Smooth muscle cell (in vitro differentiated cells): ENCODE data around the gene KDM1B. TPM values are rescaled to one million over a fixed set of nuclear protein-coding genes. Genes with fewer than 3 reads are reported as not detected.
A peak's percentile ranks its signal among the peaks of the same experiment; 100 is the strongest.

Source experiments
- DNase-seq: peaks from one replicate; lab custom pipeline; 2025; ENCODE audit not compliant: unreplicated experiment; lab: John Stamatoyannopoulos, UW
- H2AFZ ChIP-seq: fragments of 200-600 bp; sonication (generic); 2 replicates; pipeline ENCODE4 v1.6.0; 2016; ENCODE audit warnings: antibody characterized with exemption, low read depth, mild to moderate bottlenecking
- H3F3A ChIP-seq: fragments of 200-600 bp; sonication (generic); 2 replicates; pipeline ENCODE4 v1.6.0; 2017; ENCODE audit warnings: antibody characterized with exemption, low read depth
- H3K27ac ChIP-seq: fragments of 200-600 bp; sonication (generic); 2 replicates; pipeline ENCODE4 v1.5.1; 2016; ENCODE audit warnings: low read depth, mild to moderate bottlenecking
- H3K27me3 ChIP-seq: fragments of 200-600 bp; sonication (generic); 2 replicates; pipeline ENCODE4 v1.6.1; 2016; ENCODE audit warnings: low read depth, mild to moderate bottlenecking
- H3K36me3 ChIP-seq: fragments of 200-600 bp; sonication (generic); 2 replicates; pipeline ENCODE4 v1.5.1; 2016; ENCODE audit warnings: low read depth
- H3K4me1 ChIP-seq: fragments of 200-600 bp; sonication (generic); 2 replicates; pipeline ENCODE4 v1.5.1; 2016; ENCODE audit warnings: low read depth
- H3K4me2 ChIP-seq: fragments of 200-600 bp; sonication (generic); 2 replicates; pipeline ENCODE4 v1.6.0; 2016; ENCODE audit warnings: mild to moderate bottlenecking
- H3K4me3 ChIP-seq: fragments of 200-600 bp; sonication (generic); 2 replicates; pipeline ENCODE4 v1.5.1; 2016; ENCODE audit warnings: mild to moderate bottlenecking
- H3K79me2 ChIP-seq: fragments of 200-600 bp; sonication (generic); 2 replicates; pipeline ENCODE4 v1.6.0; 2016; ENCODE audit warnings: low read depth, mild to moderate bottlenecking
- H3K9ac ChIP-seq: fragments of 200-600 bp; sonication (generic); 2 replicates; pipeline ENCODE4 v1.6.0; 2016; ENCODE audit warnings: low read depth
- H3K9me3 ChIP-seq: fragments of 200-600 bp; sonication (generic); replicated peaks from 2 replicates; pipeline ENCODE4 v1.5.1; 2016; ENCODE audit warnings: low read depth
- H4K20me1 ChIP-seq: fragments of 200-600 bp; sonication (generic); 2 replicates; pipeline ENCODE4 v1.6.0; 2016; ENCODE audit warnings: low read depth
- CTCF ChIP-seq: fragments of 200-600 bp; sonication (generic); IDR thresholded peaks from 2 replicates; pipeline ENCODE4 v1.5.1; 2017; ENCODE audit warnings: borderline replicate concordance, mild to moderate bottlenecking, antibody characterized with exemption; ENCODE audit not compliant: insufficient read depth, poor library complexity, severe bottlenecking
- WGBS: methylation state at CpG from one replicate; pipeline ENCODE4 v1.1.7; 2016; ENCODE audit warnings: low lambda C conversion rate; 5-methylcytosine and 5-hydroxymethylcytosine counted together
- polyA plus RNA-seq: library from polyadenylated mRNA; unstranded; fragments of >200 nt; fragmentation: Nextera tagmentation; extraction: Ambion mirVana; gene quantifications from 2 replicates; pipeline ENCODE4 v1.2.1, GENCODE V29; 2016
- total RNA-seq: library from RNA; depleted of rRNA; stranded (reverse); fragments of >200 nt; gene quantifications from 2 replicates; pipeline ENCODE4 v1.2.3, GENCODE V29; 2014

Gene KDM1B
- total and polyA plus RNA-seq, 2 experiments from 2014 or later, result 8.2 to 15.8 TPM

- Histone ChIP-seq H3K27ac (no peak within 1 kb of the TSS), H4K20me1 (no peaks in the 10 kb centered on the region), H3K9me3 (no peaks in the 10 kb centered on the region), H3K4me3 (peak within 1 kb of the TSS; percentile 43), H3F3A (no peaks in the 10 kb centered on the region), H3K27me3 (no peaks in the 10 kb centered on the region), H3K9ac (peak within 1 kb of the TSS; percentile 46), H3K36me3 (no peaks in the 10 kb centered on the region), H3K4me1 (no peaks in the 10 kb centered on the region), H2AFZ (peak within 1 kb of the TSS; percentile 83), H3K4me2 (peak within 1 kb of the TSS; percentile 78), H3K79me2 (no peaks in the 10 kb centered on the region)
- TF ChIP-seq CTCF, result peak; percentile 79
- 38% methylated on average over 75 of the region's 82 CpGs for WGBS
- peak; percentile 44 for DNase-seq
Measured at GRCh38 chr6:18122128-18123093, 32.8 kb upstream of the KDM1B start, which contains the start of gene NHLRC1. Gene NHLRC1, minus strand, starts transcription at chr6:18122677. Its CDS starts 71 bp downstream, at chr6:18122606.

GRCh38 chr6:18126121-18126520 lies 29.1 kb upstream of the KDM1B start:
- Histone ChIP-seq H3K9ac (no peak overlapping the region), H2AFZ (no peak overlapping the region), H3K27me3 (no peaks in the 10 kb centered on the region), H3K27ac (no peak overlapping the region), H3K36me3 (no peaks in the 10 kb centered on the region), H3K4me2 (no peak overlapping the region), H3K9me3 (no peaks in the 10 kb centered on the region), H3F3A (no peaks in the 10 kb centered on the region), H3K79me2 (no peaks in the 10 kb centered on the region), H3K4me1 (no peaks in the 10 kb centered on the region), H4K20me1 (no peaks in the 10 kb centered on the region), H3K4me3 (no peak overlapping the region)
- no peak for DNase-seq
- 86% methylated on average over 5 of the region's 5 CpGs for WGBS
- no peak for TF ChIP-seq CTCF

GRCh38 chr6:18132346-18132745 lies 22.9 kb upstream of the KDM1B start:
- DNase-seq, result no peak
- H3K36me3 ChIP-seq, result no peaks in the 10 kb centered on the region
- H3K9me3 ChIP-seq, result no peaks in the 10 kb centered on the region
- no peaks in the 10 kb centered on the region for H3K4me1 ChIP-seq
- no peak overlapping the region for H3K4me3 ChIP-seq
- H3K4me2 ChIP-seq, result no peak overlapping the region
- H4K20me1 ChIP-seq, result no peaks in the 10 kb centered on the region
- no peak overlapping the region for H3K9ac ChIP-seq
- 97% methylated on average over 3 of the region's 3 CpGs for WGBS
- no peaks in the 10 kb centered on the region for H3F3A ChIP-seq
- no peaks in the 10 kb centered on the region for H3K27me3 ChIP-seq
- H3K79me2 ChIP-seq, result no peaks in the 10 kb centered on the region
- H2AFZ ChIP-seq, result no peak overlapping the region
- TF ChIP-seq CTCF, result no peak
- H3K27ac ChIP-seq, result no peak overlapping the region

- Histone ChIP-seq H2AFZ (no peak overlapping the region), H4K20me1 (no peaks in the 10 kb centered on the region), H3K27me3 (no peaks in the 10 kb centered on the region), H3F3A (no peaks in the 10 kb centered on the region), H3K9me3 (no peaks in the 10 kb centered on the region), H3K4me1 (no peaks in the 10 kb centered on the region), H3K9ac (no peak overlapping the region), H3K79me2 (no peaks in the 10 kb centered on the region), H3K4me2 (no peak overlapping the region), H3K27ac (no peak overlapping the region), H3K4me3 (no peak overlapping the region), H3K36me3 (no peaks in the 10 kb centered on the region)
- no peak for TF ChIP-seq CTCF
- WGBS, result 84% methylated on average over 2 of the region's 2 CpGs
- no peak for DNase-seq
Measured at GRCh38 chr6:18135171-18135570, 20.1 kb upstream of the KDM1B start.
